NT2/D1 (cell line): Measurements from ENCODE around the gene YAP1.

Experiments used
- YY1 ChIP-seq: IDR thresholded peaks from 2 replicates; pipeline ENCODE4 v1.6.1; 2011; ENCODE audit not compliant: insufficient read length, insufficient read depth
- ZNF274 ChIP-seq: IDR thresholded peaks from 2 replicates; pipeline ENCODE4 v1.6.1; 2011; ENCODE audit warnings: mild to moderate bottlenecking, low read depth, low read length

DNA sequence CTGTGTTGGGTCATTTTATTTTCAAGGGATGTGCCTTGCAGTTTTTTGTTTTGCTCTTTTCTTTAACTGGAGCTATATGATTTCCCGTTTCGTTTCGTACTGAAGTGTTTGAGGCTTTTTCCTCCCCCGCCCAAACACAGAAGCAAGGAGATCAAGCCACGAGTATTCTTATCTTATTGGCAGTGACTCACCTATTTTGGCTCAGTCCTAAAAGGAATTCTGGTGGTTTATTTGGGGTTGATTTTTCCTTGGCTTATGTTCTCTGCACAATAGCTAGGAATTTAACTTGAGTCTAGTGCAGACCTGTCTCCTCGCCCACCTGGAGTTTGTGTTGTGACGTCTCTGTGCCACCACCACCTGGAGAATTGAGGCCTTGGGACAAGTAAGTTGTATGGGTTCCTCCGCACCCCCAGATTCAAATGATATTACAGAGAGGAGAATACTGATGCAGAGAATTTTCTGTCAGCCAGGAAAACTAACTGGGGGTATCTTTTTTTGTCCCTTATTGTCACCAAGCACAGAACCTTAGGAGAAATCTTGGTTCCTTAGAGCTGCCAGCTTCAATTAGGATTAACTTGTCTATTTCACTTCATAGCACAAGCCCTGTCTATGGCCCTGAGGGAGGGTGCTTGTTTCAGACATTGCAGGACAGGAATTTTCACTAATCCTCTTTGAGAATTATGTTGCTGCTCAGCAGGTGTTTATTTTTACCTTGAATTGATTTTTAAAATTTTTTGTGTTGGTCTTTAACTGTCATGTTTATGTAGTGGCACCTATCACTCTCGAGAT lies 116.6 kb downstream of the YAP1 start:
- TF ChIP-seq ZNF274: no peak
- no peak for TF ChIP-seq YY1
